ENCODE data around the gene LDLRAP1.

LDLRAP1 gene

GRCh38 chr1:25548601-25549000, 5.2 kb downstream of the LDLRAP1 start:
- Mint-ChIP-seq H3K27ac (no peak overlapping the region), H3K4me3 (peak overlapping the region in 1 of 2 donors; percentile 88), H3K9me3 (no peaks in the 10 kb centered on the region), H3K27me3 (no peaks in the 10 kb centered on the region), H3K4me1 (peaks cover 91% of the 10 kb centered on the region)
- ATAC-seq (no peak), DNase-seq (no peak)

DNA sequence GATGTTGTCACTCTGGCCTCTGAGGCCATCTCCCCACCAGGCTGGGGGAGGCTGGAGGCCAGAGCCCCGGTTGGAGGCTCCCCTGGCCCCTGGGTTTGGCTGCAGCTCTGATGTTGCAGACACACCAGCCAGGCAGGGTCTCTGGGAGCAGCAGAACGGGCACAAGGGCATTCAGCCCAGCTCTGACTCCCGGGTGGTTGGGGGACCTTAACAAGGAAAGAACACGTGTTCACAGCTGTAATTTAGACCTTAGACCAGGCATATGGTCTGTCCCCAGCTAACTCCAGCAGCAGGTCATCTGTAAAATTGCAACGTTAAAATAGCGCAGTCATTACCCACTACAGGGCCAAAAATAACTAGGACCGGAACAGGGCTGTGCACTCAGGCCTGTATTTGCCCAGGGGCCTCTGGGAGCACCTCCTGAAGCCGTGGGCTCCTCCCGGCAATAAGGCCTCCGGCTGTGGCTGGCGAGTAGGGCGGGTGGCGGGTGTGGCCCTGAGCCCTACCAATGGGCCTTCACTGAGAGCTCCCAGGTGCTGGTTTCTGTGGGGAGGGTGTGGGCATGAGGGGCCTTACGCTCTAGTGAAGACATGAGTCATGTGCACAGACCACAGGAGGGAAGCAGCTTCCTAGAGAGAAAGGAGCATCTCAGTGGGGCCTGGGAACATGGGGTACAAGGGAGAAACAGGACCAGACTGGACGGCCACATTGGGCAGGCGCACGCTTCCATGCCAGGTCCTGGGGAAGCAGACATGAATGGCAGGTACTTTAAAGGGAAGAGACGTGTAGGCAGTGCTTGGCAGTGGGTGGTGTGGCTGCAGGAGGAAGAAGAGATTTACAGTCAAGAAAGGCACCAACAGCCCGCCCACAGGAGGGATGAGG, 6.1 kb downstream of the LDLRAP1 start:
- ATAC-seq (peak; percentile 98), DNase-seq (peak; percentile 86 to 90)
- H3K9me3 Mint-ChIP-seq, result no peaks in the 10 kb centered on the region
- H3K4me3 Mint-ChIP-seq, result peak overlapping the region; percentile 78 to 88
- peak overlapping the region; percentile 50 to 87 for H3K27ac Mint-ChIP-seq
- H3K4me1 Mint-ChIP-seq, result peaks cover 98% of the 10 kb centered on the region
- no peaks in the 10 kb centered on the region for H3K27me3 Mint-ChIP-seq

DNA sequence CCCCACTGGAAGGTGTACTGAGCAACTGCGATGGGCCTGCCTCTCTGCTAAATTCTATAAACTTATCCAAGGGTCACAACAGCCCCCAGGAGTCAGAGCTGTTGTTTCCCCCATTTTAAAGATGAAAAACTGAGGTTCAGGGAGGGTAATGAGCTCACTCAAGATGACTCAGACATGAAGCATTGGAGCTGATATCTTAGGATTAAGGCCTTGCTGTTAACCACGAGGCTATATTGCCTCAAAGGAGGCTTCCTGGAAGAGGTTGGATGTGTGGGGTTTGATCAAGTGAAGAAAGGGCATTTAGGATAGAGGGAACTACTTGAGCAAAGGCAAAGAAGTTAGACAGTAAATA, 6.7 kb downstream of the LDLRAP1 start:
- no peaks in the 10 kb centered on the region for H3K9me3 Mint-ChIP-seq
- H3K27me3 Mint-ChIP-seq, result no peaks in the 10 kb centered on the region
- peak overlapping the region; percentile 50 to 87 for H3K27ac Mint-ChIP-seq
- no peak for DNase-seq
- peaks cover 96% of the 10 kb centered on the region for H3K4me1 Mint-ChIP-seq
- H3K4me3 Mint-ChIP-seq, result peak overlapping the region; percentile 78 to 88
- peak; percentile 47 for ATAC-seq

DNA sequence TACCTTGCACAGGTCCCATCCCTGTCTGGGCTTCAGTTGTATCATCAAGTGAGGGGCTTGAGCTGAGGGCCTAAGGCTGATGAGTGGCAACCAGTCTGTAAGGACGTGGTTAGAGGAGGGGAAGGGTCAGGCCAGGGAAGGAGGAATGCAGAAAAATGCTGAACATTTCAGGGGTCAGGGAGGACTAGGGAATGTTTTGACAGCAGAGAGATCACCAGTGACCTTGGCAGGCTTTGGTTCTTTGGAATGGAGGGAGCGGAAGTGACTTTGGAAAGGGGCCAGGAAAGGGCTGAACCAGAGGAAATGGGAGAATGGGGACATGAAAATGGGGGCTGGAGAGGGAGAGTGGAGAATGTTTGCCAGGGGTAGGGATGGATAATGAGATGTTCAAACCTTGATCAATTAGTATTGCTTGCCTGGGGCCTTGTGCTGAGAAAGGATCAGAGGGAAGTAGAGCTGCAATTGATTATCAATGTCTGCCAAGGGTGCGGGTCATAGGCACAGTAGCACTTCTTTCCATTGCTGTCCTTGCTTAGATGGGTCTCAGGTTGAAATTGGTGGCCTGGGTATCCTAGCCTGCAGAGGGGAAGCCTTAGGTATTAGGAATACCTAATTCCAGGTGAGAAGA, 7.4 kb downstream of the LDLRAP1 start:
- Mint-ChIP-seq H3K4me1 (peaks cover 95% of the 10 kb centered on the region), H3K27me3 (no peaks in the 10 kb centered on the region), H3K27ac (no peak overlapping the region), H3K9me3 (no peaks in the 10 kb centered on the region), H3K4me3 (peak overlapping the region in 1 of 2 donors; percentile 88)
- DNase-seq (no peak), ATAC-seq (no peak)

DNA sequence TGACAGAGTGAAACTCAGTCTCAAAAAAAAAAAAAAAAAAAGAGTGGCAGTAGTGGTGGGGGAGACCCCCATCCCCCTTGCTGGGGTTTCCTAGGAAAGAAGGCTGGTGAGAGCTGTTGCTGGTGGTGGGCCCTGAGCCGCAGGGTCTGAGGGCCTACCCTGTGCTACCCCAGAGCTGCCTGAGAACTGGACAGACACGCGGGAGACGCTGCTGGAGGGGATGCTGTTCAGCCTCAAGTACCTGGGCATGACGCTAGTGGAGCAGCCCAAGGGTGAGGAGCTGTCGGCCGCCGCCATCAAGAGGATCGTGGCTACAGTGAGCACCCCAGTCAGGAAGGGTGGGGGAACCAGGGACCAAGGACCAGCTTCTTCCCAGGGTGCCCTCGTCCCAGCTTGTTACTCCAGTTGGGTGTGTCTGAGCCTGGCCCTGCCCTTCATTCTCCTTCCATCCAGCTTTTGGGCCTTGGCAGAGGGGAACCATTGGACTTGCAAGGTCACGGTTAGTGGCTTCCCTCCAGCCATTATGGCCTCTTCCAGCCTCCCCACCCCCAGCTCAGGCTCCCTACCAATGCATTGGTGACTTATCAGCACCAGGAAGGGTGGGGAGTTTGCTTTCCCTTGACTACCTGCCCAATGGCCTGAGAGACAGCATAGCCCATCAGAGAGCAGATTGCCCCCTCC, 10.5 kb downstream of the LDLRAP1 start:
- no peak overlapping the region for H3K4me3 Mint-ChIP-seq
- ATAC-seq, result no peak
- peak overlapping the region in 1 of 2 donors; percentile 89 for H3K27ac Mint-ChIP-seq

GRCh38 chr1:25554430-25554780, 11.0 kb downstream of the LDLRAP1 start:
- no peaks in the 10 kb centered on the region for H3K9me3 Mint-ChIP-seq
- DNase-seq (no peak), ATAC-seq (no peak)
- H3K27ac Mint-ChIP-seq, result no peak overlapping the region
- H3K4me1 Mint-ChIP-seq, result peaks cover 97% of the 10 kb centered on the region
- H3K4me3 Mint-ChIP-seq, result no peak overlapping the region
- H3K27me3 Mint-ChIP-seq, result no peaks in the 10 kb centered on the region

More for the DNA sequence above, 10.5 kb downstream of the LDLRAP1 start:
- H3K4me1 Mint-ChIP-seq, result peaks cover 97% of the 10 kb centered on the region
- H3K9me3 Mint-ChIP-seq, result no peaks in the 10 kb centered on the region
- no peak for DNase-seq
- no peaks in the 10 kb centered on the region for H3K27me3 Mint-ChIP-seq

- Mint-ChIP-seq H3K4me1 (peaks cover 97% of the 10 kb centered on the region), H3K27ac (no peak overlapping the region), H3K27me3 (no peaks in the 10 kb centered on the region), H3K9me3 (no peaks in the 10 kb centered on the region), H3K4me3 (no peak overlapping the region)
- no peak for DNase-seq
- no peak for ATAC-seq
Measured at GRCh38 chr1:25554886-25555752, 11.7 kb downstream of the LDLRAP1 start.

- no peak for ATAC-seq
- H3K9me3 Mint-ChIP-seq, result no peaks in the 10 kb centered on the region
- no peaks in the 10 kb centered on the region for H3K27me3 Mint-ChIP-seq
- H3K4me3 Mint-ChIP-seq, result peak overlapping the region in 1 of 2 donors; percentile 36
- DNase-seq, result no peak
- peaks cover 97% of the 10 kb centered on the region for H3K4me1 Mint-ChIP-seq
- peak overlapping the region in 1 of 2 donors; percentile 80 for H3K27ac Mint-ChIP-seq
Measured at GRCh38 chr1:25555753-25556092, 12.3 kb downstream of the LDLRAP1 start.

GRCh38 chr1:25556132-25556670, 12.8 kb downstream of the LDLRAP1 start:
- peak; percentile 27 for ATAC-seq
- no peak for DNase-seq
- no peaks in the 10 kb centered on the region for H3K27me3 Mint-ChIP-seq
- peak overlapping the region; percentile 48 to 80 for H3K27ac Mint-ChIP-seq
- H3K4me3 Mint-ChIP-seq, result no peak overlapping the region
- H3K9me3 Mint-ChIP-seq, result no peaks in the 10 kb centered on the region
- peaks cover 97% of the 10 kb centered on the region for H3K4me1 Mint-ChIP-seq

GRCh38 chr1:25556791-25557476, 13.5 kb downstream of the LDLRAP1 start:
- Mint-ChIP-seq H3K4me3 (no peak overlapping the region), H3K4me1 (peaks cover 97% of the 10 kb centered on the region), H3K27ac (no peak overlapping the region), H3K27me3 (no peaks in the 10 kb centered on the region), H3K9me3 (no peaks in the 10 kb centered on the region)
- DNase-seq, result peak; percentile 38 to 58
- peak; percentile 80 for ATAC-seq

- no peak overlapping the region for H3K27ac Mint-ChIP-seq
- DNase-seq (no peak), ATAC-seq (no peak)
- H3K4me3 Mint-ChIP-seq, result no peak overlapping the region
- peaks cover 97% of the 10 kb centered on the region for H3K4me1 Mint-ChIP-seq
- H3K9me3 Mint-ChIP-seq, result no peaks in the 10 kb centered on the region
- no peaks in the 10 kb centered on the region for H3K27me3 Mint-ChIP-seq
Measured at GRCh38 chr1:25557543-25557942, 14.1 kb downstream of the LDLRAP1 start.

DNA sequence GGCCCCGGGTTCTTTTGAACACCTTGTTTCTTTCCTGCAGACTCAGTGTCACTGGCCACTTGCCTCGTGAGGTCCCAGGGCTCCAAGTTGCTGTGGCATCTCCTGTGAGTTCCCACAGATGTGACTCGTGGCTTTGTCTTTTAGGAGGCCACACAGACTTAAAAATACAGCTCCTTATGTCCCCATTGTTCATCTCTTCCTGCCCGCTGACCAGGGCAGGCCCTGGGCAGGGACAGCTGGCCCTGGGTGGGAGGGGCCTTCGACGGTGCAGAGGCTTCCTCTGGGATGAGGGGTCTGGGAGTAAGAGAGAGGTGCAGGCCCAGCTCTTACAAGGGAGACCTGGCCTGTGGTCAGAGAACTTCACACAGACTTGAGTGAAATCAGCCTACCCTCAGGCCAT, 15.6 kb downstream of the LDLRAP1 start:
- DNase-seq, result no peak
- Mint-ChIP-seq H3K27ac (peak overlapping the region in 1 of 2 donors; percentile 15), H3K27me3 (no peaks in the 10 kb centered on the region), H3K9me3 (no peaks in the 10 kb centered on the region), H3K4me3 (no peak overlapping the region), H3K4me1 (peaks cover 93% of the 10 kb centered on the region)
- no peak for ATAC-seq

GRCh38 chr1:25560001-25560400, 16.6 kb downstream of the LDLRAP1 start:
- ATAC-seq, result no peak

DNA sequence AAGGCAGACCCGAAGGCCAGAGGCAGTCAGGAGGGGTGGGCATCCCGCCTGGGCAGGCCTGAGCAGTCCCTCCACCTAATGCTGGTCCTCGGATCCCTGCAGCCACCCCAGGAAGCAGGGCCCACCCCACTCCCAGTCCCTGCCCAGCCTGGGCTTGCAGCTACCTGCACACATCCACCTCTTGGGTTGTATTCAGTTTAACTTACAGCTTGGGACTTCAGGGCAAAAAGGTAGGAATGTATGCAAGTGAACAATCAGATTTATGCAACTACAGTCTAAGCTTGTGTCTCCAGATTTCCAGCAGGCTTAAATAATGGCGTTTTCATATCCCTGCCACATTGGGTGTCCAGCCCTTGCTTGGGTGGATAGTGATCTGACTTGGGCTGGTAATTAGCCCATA, 17.4 kb downstream of the LDLRAP1 start:
- Mint-ChIP-seq H3K27ac (peak overlapping the region in 1 of 2 donors; percentile 54), H3K4me3 (peak overlapping the region in 1 of 2 donors; percentile 26)

More at GRCh38 chr1:25560001-25560400, 16.6 kb downstream of the LDLRAP1 start:
- Mint-ChIP-seq H3K9me3 (no peaks in the 10 kb centered on the region), H3K4me3 (peak overlapping the region in 1 of 2 donors; percentile 48), H3K27ac (peak overlapping the region in 1 of 2 donors; percentile 41), H3K4me1 (peaks cover 94% of the 10 kb centered on the region), H3K27me3 (no peaks in the 10 kb centered on the region)
- DNase-seq, result no peak

More for the DNA sequence above, 17.4 kb downstream of the LDLRAP1 start:
- peaks cover 96% of the 10 kb centered on the region for H3K4me1 Mint-ChIP-seq
- DNase-seq (no peak), ATAC-seq (no peak)
- H3K27me3 Mint-ChIP-seq, result no peaks in the 10 kb centered on the region
- H3K9me3 Mint-ChIP-seq, result no peaks in the 10 kb centered on the region

Measured in stimulated activated naive CD8-positive, alpha-beta T cell treated with anti-CD3 and anti-CD28 coated beads, Interleukin-15, amount 100 ng/mL, for 72 hours (primary cell).